Measurements from ENCODE around the gene BDH1. TPM values are rescaled to one million over a fixed set of nuclear protein-coding genes. Genes with fewer than 3 reads are reported as not detected.
A peak's percentile ranks its signal among the peaks of the same experiment; 100 is the strongest.

BDH1 gene
- total and polyA plus RNA-seq, 2 of the 13 experiments (the other 11 are each of a cell fraction or from before 2014, with no cell fraction given) = 21.2 to 71.9 TPM

GRCh38 chr3:197465197-197465995 lies 90.4 kb downstream of the BDH1 start (continued):
- TF ChIP-seq TCF7L2 (IDR thresholded peaks at IDR 0.05; ENCODE audit: low read depth, low read length) = 0 out of 2 replicates have a peak, but pooled peaks have one; percentile 31
- peak; percentile 14; the same call in 1 of the 2 replicates for TF ChIP-seq RERE (CRISPR knock-in tag; IDR thresholded peaks at IDR 0.05; ENCODE audit: low read depth)
- peak; percentile 37 for TF ChIP-seq ZBED4 (CRISPR knock-in tag; IDR thresholded peaks at IDR 0.05; ENCODE audit: borderline replicate concordance)
- TF ChIP-seq ZKSCAN8 (CRISPR knock-in tag; IDR thresholded peaks at IDR 0.05; ENCODE audit: borderline replicate concordance) = peak; percentile 50; the same call in 1 of the 2 replicates
- TF ChIP-seq XRCC5 (optimal IDR thresholded peaks at IDR 0.05; ENCODE audit: low read length) = no peak
- peak; percentile 45; the same call in 1 of the 2 replicates for TF ChIP-seq NCOR1 (IDR thresholded peaks at IDR 0.05; ENCODE audit: borderline replicate concordance, low read length)
- peak; percentile 52; the same call in 1 of the 2 replicates for TF ChIP-seq IRF2 (CRISPR knock-in tag; IDR thresholded peaks at IDR 0.05)
- no peak for TF ChIP-seq SNRNP70 (IDR thresholded peaks at IDR 0.05; ENCODE audit: low read depth, low read length)
- 0 out of 2 replicates have a peak, but pooled peaks have one; percentile 29 for TF ChIP-seq HMGXB3 (CRISPR knock-in tag; IDR thresholded peaks at IDR 0.05; ENCODE audit: borderline replicate concordance)
- peak; percentile 63; the same call in 1 of the 2 replicates for TF ChIP-seq ZNF589 (CRISPR knock-in tag; conservative IDR thresholded peaks at IDR 0.05)
- peak; percentile 92 for TF ChIP-seq RXRA (CRISPR knock-in tag; IDR thresholded peaks at IDR 0.05)
- TF ChIP-seq MAX (IDR thresholded peaks at IDR 0.05) = peak; percentile 69
- TF ChIP-seq GABPB1 (CRISPR knock-in tag; IDR thresholded peaks at IDR 0.05) = peak; percentile 28; the same call in 1 of the 2 replicates
- TF ChIP-seq PITX1 (CRISPR knock-in tag; IDR thresholded peaks at IDR 0.05) = peak; percentile 88
